SU-DHL-6 (cell line): ENCODE data around the gene PTPRN2.

Experiments
- H2AFZ ChIP-seq: fragments of 200-600 bp; sonication (generic); 2 replicates; pipeline ENCODE4 v1.6.1; 2014; ENCODE audit warnings: low read depth, mild to moderate bottlenecking, moderate library complexity, mixed read lengths, antibody characterized with exemption, low read length; ENCODE audit not compliant: severe bottlenecking
- H3F3A ChIP-seq: fragments of 200-600 bp; shearing (Covaris generic); 2 replicates; pipeline ENCODE4 v1.6.0; 2016; ENCODE audit warnings: antibody characterized with exemption, mild to moderate bottlenecking; ENCODE audit not compliant: insufficient read depth
- H3K27ac ChIP-seq: fragments of 200-600 bp; sonication (generic); 2 replicates; pipeline ENCODE4 v1.5.1; 2016; ENCODE audit warnings: low read depth, mild to moderate bottlenecking, low read length, moderate library complexity, mixed read lengths
- H3K27me3 ChIP-seq: fragments of 200-600 bp; sonication (generic), shearing (Covaris generic); 2 replicates; pipeline ENCODE4 v1.6.0; 2014; ENCODE audit warnings: mild to moderate bottlenecking, low read length
- H3K36me3 ChIP-seq: fragments of 200-600 bp; sonication (generic); 2 replicates; pipeline ENCODE4 v1.6.1; 2014; ENCODE audit warnings: mild to moderate bottlenecking, low read length, mixed read lengths
- H3K4me2 ChIP-seq: fragments of 300-600, 200-600 bp; shearing (Covaris generic), sonication (generic); 2 replicates; pipeline ENCODE4 v1.6.0; 2014; ENCODE audit warnings: low read length, low read depth, mild to moderate bottlenecking; ENCODE audit not compliant: poor library complexity, severe bottlenecking
- H3K4me3 ChIP-seq: fragments of 200-600 bp; sonication (generic); 2 replicates; pipeline ENCODE4 v1.5.1; 2014; ENCODE audit warnings: antibody characterized with exemption, low read length, mild to moderate bottlenecking, mixed read lengths; ENCODE audit not compliant: insufficient read depth, poor library complexity, severe bottlenecking
- H3K79me2 ChIP-seq: fragments of 200-600 bp; sonication (generic); 2 replicates; pipeline ENCODE4 v1.6.1; 2014; ENCODE audit warnings: mild to moderate bottlenecking, low read length, moderate library complexity; ENCODE audit not compliant: insufficient read depth
- H3K9ac ChIP-seq: fragments of 200-600 bp; sonication (generic); 2 replicates; pipeline ENCODE4 v1.7.0; 2014; ENCODE audit warnings: mild to moderate bottlenecking, low read length
- H3K9me2 ChIP-seq: fragments of 200-600 bp; sonication (generic); replicated peaks from 2 replicates; pipeline ENCODE4 v1.6.1; 2014; ENCODE audit warnings: low read length; ENCODE audit not compliant: insufficient read depth
- H3K9me3 ChIP-seq: fragments of 200-600 bp; sonication (generic); 2 replicates; pipeline ENCODE4 v1.6.1; 2014; ENCODE audit warnings: low read length, mixed read lengths; ENCODE audit not compliant: insufficient read depth
- H4K20me1 ChIP-seq: fragments of 200-600 bp; sonication (generic); 2 replicates; pipeline ENCODE4 v1.6.1; 2014; ENCODE audit warnings: low read depth, mild to moderate bottlenecking, antibody characterized with exemption, low read length, moderate library complexity, mixed read lengths
- CTCF ChIP-seq: fragments of 200-600 bp; sonication (generic); IDR thresholded peaks from one replicate; pipeline ENCODE4 v1.5.1; 2017; ENCODE audit warnings: antibody characterized with exemption, mild to moderate bottlenecking, low read length, moderate library complexity; ENCODE audit not compliant: insufficient read depth, poor library complexity, severe bottlenecking
- EZH2phosphoT487 ChIP-seq: fragments of 200-600 bp; sonication (generic), shearing (Covaris generic); conservative IDR thresholded peaks from 2 replicates; pipeline ENCODE4 v1.6.1; 2018; ENCODE audit warnings: mild to moderate bottlenecking, antibody characterized with exemption, low read length, moderate library complexity, mixed read lengths

Gene PTPRN2

GRCh38 chr7:158018971-158019645 lies 568.5 kb downstream of the PTPRN2 start:
- no peak overlapping the region for H3K4me2 ChIP-seq
- H3K27me3 ChIP-seq: no peaks in the 10 kb centered on the region
- H3K9me2 ChIP-seq: no peaks in the 10 kb centered on the region
- no peak for TF ChIP-seq EZH2phosphoT487
- no peak for TF ChIP-seq CTCF
- H3K9me3 ChIP-seq: no peaks in the 10 kb centered on the region
- H3K4me3 ChIP-seq: no peak overlapping the region
- no peaks in the 10 kb centered on the region for H3K36me3 ChIP-seq
- H2AFZ ChIP-seq: no peak overlapping the region
- H3F3A ChIP-seq: no peaks in the 10 kb centered on the region
- H3K9ac ChIP-seq: no peak overlapping the region
- no peaks in the 10 kb centered on the region for H4K20me1 ChIP-seq
- no peaks in the 10 kb centered on the region for H3K79me2 ChIP-seq
- H3K27ac ChIP-seq: no peak overlapping the region

GRCh38 chr7:158018098-158018762 lies 569.4 kb downstream of the PTPRN2 start:
- no peaks in the 10 kb centered on the region for H3K9me3 ChIP-seq
- H3K27me3 ChIP-seq: no peaks in the 10 kb centered on the region
- no peak overlapping the region for H2AFZ ChIP-seq
- H3K4me2 ChIP-seq: no peak overlapping the region
- no peaks in the 10 kb centered on the region for H4K20me1 ChIP-seq
- TF ChIP-seq CTCF: no peak
- no peak for TF ChIP-seq EZH2phosphoT487
- H3K79me2 ChIP-seq: no peaks in the 10 kb centered on the region
- H3F3A ChIP-seq: no peaks in the 10 kb centered on the region
- H3K27ac ChIP-seq: no peak overlapping the region
- no peak overlapping the region for H3K9ac ChIP-seq
- H3K36me3 ChIP-seq: no peaks in the 10 kb centered on the region
- no peak overlapping the region for H3K4me3 ChIP-seq
- no peaks in the 10 kb centered on the region for H3K9me2 ChIP-seq

- no peak for TF ChIP-seq CTCF
- no peak for TF ChIP-seq EZH2phosphoT487
- Histone ChIP-seq H3K36me3 (no peaks in the 10 kb centered on the region), H3K4me2 (no peak overlapping the region), H3K79me2 (no peaks in the 10 kb centered on the region), H3K27ac (no peak overlapping the region), H4K20me1 (no peaks in the 10 kb centered on the region), H3K4me3 (no peak overlapping the region), H2AFZ (no peak overlapping the region), H3K9ac (no peak overlapping the region), H3K27me3 (no peaks in the 10 kb centered on the region), H3K9me3 (no peaks in the 10 kb centered on the region), H3F3A (no peaks in the 10 kb centered on the region), H3K9me2 (no peaks in the 10 kb centered on the region)
Observed at GRCh38 chr7:158017111-158018097, 570.2 kb downstream of the PTPRN2 start.
